Measurements from ENCODE around the gene SART1.

Gene SART1

GRCh38 chr11:65977621-65978390 lies 16.3 kb downstream of the SART1 start:
- TF ChIP-seq CTCF (conservative IDR thresholded peaks at IDR 0.05), result no peak
- no peak overlapping the region for H3K27ac ChIP-seq

- no peak for TF ChIP-seq CTCF (conservative IDR thresholded peaks at IDR 0.05)
- no peak overlapping the region for H3K27ac ChIP-seq
These were observed 17.1 kb downstream of the SART1 start for GRCh38 chr11:65978391-65979238.

GRCh38 chr11:65979261-65979759 lies 17.8 kb downstream of the SART1 start:
- TF ChIP-seq CTCF (conservative IDR thresholded peaks at IDR 0.05), result no peak

GRCh38 chr11:65981101-65981740 lies 19.7 kb downstream of the SART1 start:
- H3K27ac ChIP-seq, result no peak overlapping the region
- no peak for TF ChIP-seq CTCF (conservative IDR thresholded peaks at IDR 0.05)

More at GRCh38 chr11:65979261-65979759, 17.8 kb downstream of the SART1 start:
- H3K27ac ChIP-seq, result no peak overlapping the region

GRCh38 chr11:65981972-65982823 lies 20.7 kb downstream of the SART1 start:
- H3K27ac ChIP-seq, result no peak overlapping the region

More at GRCh38 chr11:65981972-65982823, 20.7 kb downstream of the SART1 start:
- no peak for TF ChIP-seq CTCF (conservative IDR thresholded peaks at IDR 0.05)
